ENCODE data around the gene MINDY4.

DNA sequence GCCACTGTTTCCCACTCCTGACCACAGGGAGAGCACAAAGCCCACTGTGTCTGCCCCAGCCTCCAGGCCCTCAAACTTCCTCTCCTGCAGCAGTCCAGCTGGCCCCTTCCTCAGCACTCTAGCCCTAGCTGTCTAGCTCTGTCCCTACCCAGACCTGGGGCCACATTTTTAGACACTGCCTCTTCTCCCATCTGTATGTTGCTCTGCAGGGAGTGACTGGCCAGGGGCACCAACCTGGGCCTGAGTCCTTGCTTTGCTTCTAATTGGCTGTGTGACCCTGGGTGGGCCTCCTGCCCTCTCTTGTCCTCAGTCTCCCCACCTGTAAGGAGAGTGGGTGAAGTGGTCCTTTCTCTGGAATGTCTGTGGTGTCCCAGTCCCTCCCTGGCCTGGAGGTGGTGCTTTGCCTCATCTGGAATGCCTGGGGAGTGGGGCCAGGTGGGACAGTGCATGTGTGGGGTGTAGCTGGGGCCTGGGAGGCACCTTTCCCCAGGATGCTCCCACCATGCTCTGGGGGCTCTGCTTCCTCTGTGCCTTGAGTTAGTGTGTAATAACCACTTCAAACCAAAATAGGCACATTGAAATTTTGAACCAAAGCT is 165.5 kb downstream of the MINDY4 start:
- TF ChIP-seq POLR2AphosphoS5 (IDR thresholded peaks at IDR 0.05; ENCODE audit: low read depth) = no peak
- TF ChIP-seq, protein P1, sequence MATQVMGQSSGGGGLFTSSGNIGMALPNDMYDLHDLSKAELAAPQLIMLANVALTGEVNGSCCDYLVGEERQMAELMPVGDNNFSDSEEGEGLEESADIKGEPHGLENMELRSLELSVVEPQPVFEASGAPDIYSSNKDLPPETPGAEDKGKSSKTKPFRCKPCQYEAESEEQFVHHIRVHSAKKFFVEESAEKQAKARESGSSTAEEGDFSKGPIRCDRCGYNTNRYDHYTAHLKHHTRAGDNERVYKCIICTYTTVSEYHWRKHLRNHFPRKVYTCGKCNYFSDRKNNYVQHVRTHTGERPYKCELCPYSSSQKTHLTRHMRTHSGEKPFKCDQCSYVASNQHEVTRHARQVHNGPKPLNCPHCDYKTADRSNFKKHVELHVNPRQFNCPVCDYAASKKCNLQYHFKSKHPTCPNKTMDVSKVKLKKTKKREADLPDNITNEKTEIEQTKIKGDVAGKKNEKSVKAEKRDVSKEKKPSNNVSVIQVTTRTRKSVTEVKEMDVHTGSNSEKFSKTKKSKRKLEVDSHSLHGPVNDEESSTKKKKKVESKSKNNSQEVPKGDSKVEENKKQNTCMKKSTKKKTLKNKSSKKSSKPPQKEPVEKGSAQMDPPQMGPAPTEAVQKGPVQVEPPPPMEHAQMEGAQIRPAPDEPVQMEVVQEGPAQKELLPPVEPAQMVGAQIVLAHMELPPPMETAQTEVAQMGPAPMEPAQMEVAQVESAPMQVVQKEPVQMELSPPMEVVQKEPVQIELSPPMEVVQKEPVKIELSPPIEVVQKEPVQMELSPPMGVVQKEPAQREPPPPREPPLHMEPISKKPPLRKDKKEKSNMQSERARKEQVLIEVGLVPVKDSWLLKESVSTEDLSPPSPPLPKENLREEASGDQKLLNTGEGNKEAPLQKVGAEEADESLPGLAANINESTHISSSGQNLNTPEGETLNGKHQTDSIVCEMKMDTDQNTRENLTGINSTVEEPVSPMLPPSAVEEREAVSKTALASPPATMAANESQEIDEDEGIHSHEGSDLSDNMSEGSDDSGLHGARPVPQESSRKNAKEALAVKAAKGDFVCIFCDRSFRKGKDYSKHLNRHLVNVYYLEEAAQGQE (IDR thresholded peaks at IDR 0.05; ENCODE audit: insufficient replicate concordance, low read depth) = no peak

Measured in HL-60 (cell line).